Nephron progenitor cell (in vitro differentiated cells): ENCODE results near the gene SUN5.

Experiments used
- DNase-seq: peaks from one replicate; pipeline ENCODE4 v3.0.0; 2021
- H3K27ac Mint-ChIP-seq: 2 replicates; pipeline ENCODE4 v1.8.0; 2021; ENCODE audit warnings: mild to moderate bottlenecking, moderate library complexity, mixed read lengths
- H3K27me3 Mint-ChIP-seq: 2 replicates; pipeline ENCODE4 v1.8.0; 2021; ENCODE audit warnings: mild to moderate bottlenecking, low read depth, mixed read lengths; ENCODE audit not compliant: poor library complexity
- H3K36me3 Mint-ChIP-seq: 2 replicates; pipeline ENCODE4 v1.8.0; 2021; ENCODE audit warnings: low read depth, mixed read lengths
- H3K4me1 Mint-ChIP-seq: 2 replicates; pipeline ENCODE4 v1.8.0; 2021; ENCODE audit warnings: mixed read lengths
- H3K4me3 Mint-ChIP-seq: 2 replicates; pipeline ENCODE4 v1.8.0; 2021; ENCODE audit warnings: mild to moderate bottlenecking, moderate library complexity, mixed read lengths
- H3K9me3 Mint-ChIP-seq: 2 replicates; pipeline ENCODE4 v1.8.0; 2021; ENCODE audit warnings: mild to moderate bottlenecking, moderate library complexity, mixed read lengths
- TF ChIP-seq, protein P1 (sequence below): fragments of 200-600 bp; sonication (generic); IDR thresholded peaks from 2 replicates; pipeline ENCODE4 v1.5.0; 2021; ENCODE audit warnings: antibody characterized with exemption

The SUN5 gene

GRCh38 chr20:32972181-32973076, 31.8 kb downstream of the SUN5 start:
- H3K9me3 Mint-ChIP-seq = peaks cover 8% of the 10 kb centered on the region
- TF ChIP-seq, protein P1, sequence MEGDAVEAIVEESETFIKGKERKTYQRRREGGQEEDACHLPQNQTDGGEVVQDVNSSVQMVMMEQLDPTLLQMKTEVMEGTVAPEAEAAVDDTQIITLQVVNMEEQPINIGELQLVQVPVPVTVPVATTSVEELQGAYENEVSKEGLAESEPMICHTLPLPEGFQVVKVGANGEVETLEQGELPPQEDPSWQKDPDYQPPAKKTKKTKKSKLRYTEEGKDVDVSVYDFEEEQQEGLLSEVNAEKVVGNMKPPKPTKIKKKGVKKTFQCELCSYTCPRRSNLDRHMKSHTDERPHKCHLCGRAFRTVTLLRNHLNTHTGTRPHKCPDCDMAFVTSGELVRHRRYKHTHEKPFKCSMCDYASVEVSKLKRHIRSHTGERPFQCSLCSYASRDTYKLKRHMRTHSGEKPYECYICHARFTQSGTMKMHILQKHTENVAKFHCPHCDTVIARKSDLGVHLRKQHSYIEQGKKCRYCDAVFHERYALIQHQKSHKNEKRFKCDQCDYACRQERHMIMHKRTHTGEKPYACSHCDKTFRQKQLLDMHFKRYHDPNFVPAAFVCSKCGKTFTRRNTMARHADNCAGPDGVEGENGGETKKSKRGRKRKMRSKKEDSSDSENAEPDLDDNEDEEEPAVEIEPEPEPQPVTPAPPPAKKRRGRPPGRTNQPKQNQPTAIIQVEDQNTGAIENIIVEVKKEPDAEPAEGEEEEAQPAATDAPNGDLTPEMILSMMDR = no peak
- H3K27me3 Mint-ChIP-seq = peaks cover 4% of the 10 kb centered on the region
- DNase-seq = no peak
- H3K27ac Mint-ChIP-seq = no peak overlapping the region
- H3K36me3 Mint-ChIP-seq = no peaks in the 10 kb centered on the region
- H3K4me1 Mint-ChIP-seq = peaks cover 34% of the 10 kb centered on the region
- H3K4me3 Mint-ChIP-seq = no peak overlapping the region

- no peak overlapping the region for H3K4me3 Mint-ChIP-seq
- H3K9me3 Mint-ChIP-seq = peaks cover 6% of the 10 kb centered on the region
- peaks cover 7% of the 10 kb centered on the region for H3K27me3 Mint-ChIP-seq
- TF ChIP-seq, protein P1 = no peak
- DNase-seq = peak; percentile 34
- H3K27ac Mint-ChIP-seq = no peak overlapping the region
- H3K4me1 Mint-ChIP-seq = peaks cover 34% of the 10 kb centered on the region
- H3K36me3 Mint-ChIP-seq = no peaks in the 10 kb centered on the region
Measured at GRCh38 chr20:32971703-32972161, 32.5 kb downstream of the SUN5 start.

- DNase-seq = no peak
- Mint-ChIP-seq H3K4me3 (no peak overlapping the region), H3K27me3 (peaks cover 11% of the 10 kb centered on the region), H3K36me3 (no peaks in the 10 kb centered on the region), H3K9me3 (no peaks in the 10 kb centered on the region), H3K27ac (no peak overlapping the region), H3K4me1 (peaks cover 34% of the 10 kb centered on the region)
- TF ChIP-seq, protein P1 = no peak
Measured at GRCh38 chr20:32970973-32971300, 33.3 kb downstream of the SUN5 start.

DNA sequence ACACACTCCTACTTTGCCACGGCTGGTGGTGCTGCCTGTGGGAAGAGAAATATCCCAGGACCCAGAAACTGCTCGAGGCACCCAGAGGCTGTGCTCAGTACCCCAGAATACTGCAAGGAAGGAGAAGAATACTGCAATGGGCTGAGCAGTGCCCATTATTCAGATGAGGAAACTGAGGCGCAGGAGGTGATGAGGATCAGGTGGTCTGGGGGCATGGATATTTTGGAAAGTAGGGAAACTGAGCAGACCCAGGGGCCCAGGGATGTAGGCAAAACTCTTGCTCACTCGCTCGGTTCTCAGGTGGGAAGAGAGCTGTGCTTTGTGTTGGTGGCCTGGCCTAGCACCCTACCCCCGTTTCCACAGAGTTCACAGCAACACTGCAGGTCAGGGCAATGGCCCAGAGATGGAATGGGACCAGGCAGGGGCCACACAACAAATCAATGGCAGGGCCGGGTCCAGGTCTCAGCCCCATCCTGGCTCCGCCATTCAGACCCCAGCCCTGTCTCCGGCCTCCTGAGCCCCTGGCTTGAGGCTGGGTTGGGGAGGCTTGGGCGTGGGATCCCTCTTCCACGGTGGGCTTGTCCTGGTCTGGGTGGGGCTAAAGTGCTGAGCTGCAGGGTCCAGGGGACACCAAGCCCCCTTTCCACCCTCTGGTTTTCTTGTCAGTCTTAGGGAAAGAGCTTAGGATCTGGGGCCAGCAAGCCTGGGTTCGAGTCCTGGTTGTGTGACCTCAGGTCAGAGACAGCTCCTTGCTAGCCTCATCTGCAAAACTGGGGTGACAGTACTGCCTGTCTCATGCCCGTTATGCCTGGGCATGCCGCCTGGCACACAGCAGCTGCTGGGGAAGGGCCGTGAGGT, 33.9 kb downstream of the SUN5 start:
- Mint-ChIP-seq H3K27me3 (peaks cover 7% of the 10 kb centered on the region), H3K9me3 (no peaks in the 10 kb centered on the region), H3K27ac (peak overlapping the region; percentile 73), H3K36me3 (no peaks in the 10 kb centered on the region), H3K4me1 (peaks cover 34% of the 10 kb centered on the region), H3K4me3 (no peak overlapping the region)
- no peak for DNase-seq
- TF ChIP-seq, protein P1 = no peak

- Mint-ChIP-seq H3K9me3 (no peaks in the 10 kb centered on the region), H3K4me1 (peaks cover 30% of the 10 kb centered on the region), H3K27me3 (peaks cover 7% of the 10 kb centered on the region), H3K27ac (peak overlapping the region; percentile 73), H3K4me3 (no peak overlapping the region), H3K36me3 (no peaks in the 10 kb centered on the region)
- TF ChIP-seq, protein P1 = no peak
- no peak for DNase-seq
Measured at GRCh38 chr20:32969356-32970114, 34.7 kb downstream of the SUN5 start.
